AG10803 (cell line): ENCODE measurements around the gene CHI3L2.
"Not testable (repeated sequence)": the region's sequence is repeated elsewhere in the genome, so short reads cannot be mapped to it uniquely, and the experiment has no call there.

Experiments
- DNase-seq: peaks from one replicate; pipeline ENCODE4 v3.0.0; 2010; ENCODE audit warnings: low read depth
- H3K4me3 ChIP-seq: 2 replicates; pipeline ENCODE4 v1.5.1; 2011; ENCODE audit warnings: mild to moderate bottlenecking, low read length, control low read depth
- TF ChIP-seq, protein P1 (sequence below): conservative IDR thresholded peaks from 2 replicates; pipeline ENCODE4 v1.5.1; 2011; ENCODE audit warnings: mild to moderate bottlenecking, low read length, control low read depth, inconsistent platforms

CHI3L2 gene

DNA sequence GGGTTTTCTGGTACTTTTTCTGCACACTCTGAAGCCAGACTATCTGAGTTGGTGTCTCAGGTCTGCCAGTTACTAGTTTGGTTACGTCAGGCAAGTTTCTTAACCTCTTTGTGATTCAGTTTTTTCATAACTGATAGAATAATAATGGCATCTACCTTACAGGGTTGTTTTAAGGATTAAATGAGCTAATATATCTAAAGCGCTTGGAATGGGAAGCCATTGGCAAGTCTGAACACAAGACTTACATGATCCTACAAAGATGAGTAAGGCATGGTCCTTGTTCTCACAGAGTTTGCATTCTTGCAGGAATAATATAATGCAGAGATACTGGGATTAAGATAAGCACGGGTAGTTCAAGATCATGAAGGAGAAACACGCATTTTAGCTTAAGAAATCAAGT is 17.9 kb upstream of the CHI3L2 start:
- DNase-seq: no peak
- no peak overlapping the region for H3K4me3 ChIP-seq
- TF ChIP-seq, protein P1, sequence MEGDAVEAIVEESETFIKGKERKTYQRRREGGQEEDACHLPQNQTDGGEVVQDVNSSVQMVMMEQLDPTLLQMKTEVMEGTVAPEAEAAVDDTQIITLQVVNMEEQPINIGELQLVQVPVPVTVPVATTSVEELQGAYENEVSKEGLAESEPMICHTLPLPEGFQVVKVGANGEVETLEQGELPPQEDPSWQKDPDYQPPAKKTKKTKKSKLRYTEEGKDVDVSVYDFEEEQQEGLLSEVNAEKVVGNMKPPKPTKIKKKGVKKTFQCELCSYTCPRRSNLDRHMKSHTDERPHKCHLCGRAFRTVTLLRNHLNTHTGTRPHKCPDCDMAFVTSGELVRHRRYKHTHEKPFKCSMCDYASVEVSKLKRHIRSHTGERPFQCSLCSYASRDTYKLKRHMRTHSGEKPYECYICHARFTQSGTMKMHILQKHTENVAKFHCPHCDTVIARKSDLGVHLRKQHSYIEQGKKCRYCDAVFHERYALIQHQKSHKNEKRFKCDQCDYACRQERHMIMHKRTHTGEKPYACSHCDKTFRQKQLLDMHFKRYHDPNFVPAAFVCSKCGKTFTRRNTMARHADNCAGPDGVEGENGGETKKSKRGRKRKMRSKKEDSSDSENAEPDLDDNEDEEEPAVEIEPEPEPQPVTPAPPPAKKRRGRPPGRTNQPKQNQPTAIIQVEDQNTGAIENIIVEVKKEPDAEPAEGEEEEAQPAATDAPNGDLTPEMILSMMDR: no peak

DNA sequence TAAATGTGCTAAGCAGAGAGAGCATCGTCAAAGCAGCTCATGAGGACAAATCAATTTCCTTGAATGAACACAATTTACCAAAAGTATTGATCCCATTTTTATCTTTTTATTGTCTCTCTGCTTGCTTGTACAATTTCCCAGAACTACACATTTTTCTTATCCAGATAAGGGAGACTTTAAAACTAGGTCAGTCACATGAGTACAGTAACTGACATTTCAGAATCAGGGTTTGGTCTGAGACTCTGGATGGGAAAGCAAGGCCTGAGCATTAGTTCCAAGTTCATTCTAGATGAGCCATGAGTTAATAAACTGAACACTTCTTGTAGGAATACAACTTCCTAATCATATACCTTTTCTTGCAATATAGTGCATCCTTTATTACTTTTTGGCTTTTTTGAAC is 15.6 kb upstream of the CHI3L2 start:
- TF ChIP-seq, protein P1: no peak
- no peak overlapping the region for H3K4me3 ChIP-seq
- no peak for DNase-seq

DNA sequence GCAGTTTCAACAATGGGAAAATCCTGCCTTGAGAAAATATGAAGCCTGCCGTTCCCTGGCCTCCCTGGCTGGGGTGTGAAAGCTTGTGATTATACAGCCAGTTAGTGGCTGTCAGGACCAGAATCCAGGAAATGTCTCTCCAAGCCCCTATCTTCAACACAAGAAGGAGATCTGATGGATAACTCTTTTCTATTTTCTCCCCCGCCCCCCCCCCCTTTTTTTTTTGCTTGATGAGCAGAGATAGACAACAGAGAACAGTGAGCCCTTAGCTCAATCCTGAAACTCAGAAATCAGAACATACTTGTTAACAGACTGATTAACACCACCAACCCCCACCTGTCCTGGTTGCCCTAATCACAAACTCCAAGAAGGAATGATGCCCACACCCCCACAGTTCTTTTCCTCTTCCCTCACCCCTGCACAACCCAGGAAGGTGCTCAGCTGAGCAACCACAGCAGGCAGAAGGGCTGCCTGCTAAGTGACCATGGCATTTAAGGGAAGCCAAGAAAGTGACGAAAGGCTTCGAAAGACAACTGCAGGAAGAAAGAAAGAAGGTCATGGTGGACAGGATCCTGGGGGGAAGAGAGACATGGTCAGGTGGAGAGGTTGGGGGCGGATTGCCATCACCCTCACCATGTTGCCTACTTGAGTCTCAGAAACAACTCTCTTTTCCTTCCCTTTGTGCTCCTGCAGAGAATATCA is 14.7 kb upstream of the CHI3L2 start:
- TF ChIP-seq, protein P1: no peak
- no peak overlapping the region for H3K4me3 ChIP-seq
- no peak for DNase-seq

DNA sequence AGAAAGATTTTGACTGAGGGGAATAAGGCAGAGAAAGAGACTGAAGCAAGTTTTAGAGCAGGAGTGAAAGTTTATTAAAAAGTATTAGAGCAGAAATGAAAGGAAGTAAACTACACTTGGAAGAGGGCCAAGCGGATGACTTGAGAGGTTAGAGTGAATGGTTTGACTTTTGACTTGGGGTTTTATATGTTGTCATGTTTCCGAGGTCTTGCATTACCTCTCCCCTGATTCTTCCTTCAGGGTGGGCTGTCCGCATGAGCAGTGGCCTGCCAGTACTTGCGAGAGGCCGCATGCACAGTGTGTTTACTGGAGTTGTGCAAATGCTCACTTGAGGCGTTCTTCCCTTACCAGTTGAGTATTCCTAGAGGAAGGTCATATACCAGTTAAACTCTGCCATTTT is 14.1 kb upstream of the CHI3L2 start:
- no peak overlapping the region for H3K4me3 ChIP-seq
- TF ChIP-seq, protein P1: no peak
- no peak for DNase-seq

DNA sequence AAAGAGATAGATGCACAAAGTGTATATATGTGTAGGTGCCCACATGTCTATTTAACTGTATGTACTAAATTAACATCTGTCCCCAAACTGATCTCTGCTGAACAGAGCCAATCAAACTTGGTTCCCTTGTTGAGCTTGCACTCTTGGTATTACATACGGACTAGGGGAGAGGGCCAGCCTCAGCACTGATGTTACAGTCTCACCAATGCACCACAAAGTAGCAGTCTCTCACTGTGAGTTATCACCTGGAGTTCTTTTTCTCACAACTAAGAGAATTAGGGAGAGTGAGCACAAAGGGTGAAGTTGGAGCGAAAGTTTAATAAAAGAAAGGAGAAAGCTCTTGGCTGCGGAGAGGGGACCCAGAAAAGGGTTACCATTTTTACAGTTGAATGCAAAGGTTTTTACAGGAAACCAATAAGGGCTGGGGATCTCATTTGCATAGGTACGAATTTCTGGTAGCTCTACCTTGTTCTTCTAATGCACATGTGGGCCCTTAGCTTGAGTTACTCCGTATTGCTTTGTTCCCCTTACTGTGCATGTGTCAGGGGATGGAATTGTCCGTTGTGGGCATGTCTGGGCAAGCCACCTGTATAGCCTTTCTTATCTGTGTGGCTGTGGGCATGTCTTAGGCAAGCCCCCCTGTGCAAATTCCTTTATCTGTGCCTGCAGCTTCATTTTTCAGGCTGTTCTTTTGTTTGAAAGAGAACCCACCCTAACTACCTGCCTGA is 13.3 kb upstream of the CHI3L2 start:
- DNase-seq: no peak
- TF ChIP-seq, protein P1: no peak

DNA sequence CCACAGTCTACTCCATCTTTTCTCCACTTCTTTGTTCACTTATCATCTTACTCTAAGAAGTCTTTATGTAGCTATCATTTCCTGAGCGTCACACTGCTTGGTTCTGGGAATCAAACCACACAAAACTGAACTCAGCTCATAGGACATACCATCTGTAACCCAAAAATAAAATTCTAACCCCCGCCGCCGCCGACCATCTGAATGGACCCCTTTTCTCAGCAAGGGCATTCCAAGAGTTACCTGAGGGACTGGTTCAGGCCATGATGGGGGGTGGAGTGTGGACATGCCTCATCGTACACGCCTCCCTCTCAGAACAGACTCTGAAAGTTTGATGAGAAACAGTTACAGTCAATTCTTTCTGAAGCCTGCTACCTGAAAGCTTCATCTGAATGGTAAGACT is 12.6 kb upstream of the CHI3L2 start:
- no peak overlapping the region for H3K4me3 ChIP-seq
- no peak for DNase-seq
- TF ChIP-seq, protein P1: no peak

More for the DNA sequence above, 13.3 kb upstream of the CHI3L2 start:
- H3K4me3 ChIP-seq: no peak overlapping the region

DNA sequence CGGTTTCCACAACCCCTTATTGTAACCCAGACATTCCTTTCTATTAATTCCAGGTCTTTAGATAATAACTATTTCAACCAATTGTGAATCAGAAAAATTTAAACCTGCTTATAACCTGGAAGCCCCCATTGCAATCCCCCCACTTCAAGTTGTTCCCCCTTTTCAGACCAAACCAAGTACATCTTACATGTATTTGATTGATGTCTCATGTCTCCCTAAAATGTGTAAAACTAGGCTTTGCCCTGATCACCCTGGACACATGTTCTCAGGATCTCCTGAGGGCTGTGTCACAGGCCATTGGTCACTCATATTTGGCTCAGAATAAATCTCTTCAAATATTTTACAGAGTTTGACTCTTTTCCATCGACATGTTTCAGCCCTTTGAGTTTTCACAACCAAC is 12.2 kb upstream of the CHI3L2 start:
- not testable (repeated sequence) for DNase-seq, H3K4me3 ChIP-seq
